HK-2 (cell line): ENCODE data around the gene RSPO4.

Experiments
- DNase-seq: peaks from one replicate; pipeline ENCODE4 v3.0.0-alpha.2; 2018; ENCODE audit not compliant: unreplicated experiment

Gene RSPO4

DNA sequence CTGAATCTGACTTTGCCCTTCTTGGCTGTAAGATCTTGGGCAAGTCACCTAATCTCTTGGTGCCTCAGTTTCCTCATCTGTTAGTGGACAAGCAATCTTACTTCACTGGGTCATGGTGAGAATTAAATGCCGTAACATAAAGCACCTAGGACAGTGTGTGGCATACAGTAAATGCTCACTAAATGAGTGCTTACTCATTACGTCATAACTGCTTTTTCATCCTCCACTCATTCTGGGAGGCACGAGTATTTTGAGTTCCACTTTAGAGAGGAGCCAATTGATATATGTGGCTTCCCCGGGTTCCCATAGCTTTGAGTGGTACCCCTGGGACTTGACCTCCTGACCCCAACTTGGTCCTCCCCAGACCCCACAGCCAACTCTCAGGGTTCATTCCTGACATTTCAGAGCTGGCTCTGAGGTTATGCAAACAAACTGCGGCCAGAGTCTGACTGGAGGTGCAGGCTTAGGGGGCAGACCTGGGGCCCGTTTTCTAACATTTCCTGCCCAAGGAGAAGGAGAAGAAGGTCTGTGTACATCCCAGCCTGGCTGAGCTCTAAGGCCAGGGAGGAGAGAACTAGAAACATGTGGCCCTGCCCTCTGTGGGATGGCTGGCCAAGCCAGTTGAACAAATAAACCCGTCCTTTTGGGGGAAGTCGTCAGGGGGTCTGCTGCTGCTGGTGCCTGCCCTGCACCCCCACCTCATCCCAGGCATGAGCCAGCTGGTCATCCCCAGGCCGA, 91.8 kb downstream of the RSPO4 start:
- DNase-seq = no peak

DNA sequence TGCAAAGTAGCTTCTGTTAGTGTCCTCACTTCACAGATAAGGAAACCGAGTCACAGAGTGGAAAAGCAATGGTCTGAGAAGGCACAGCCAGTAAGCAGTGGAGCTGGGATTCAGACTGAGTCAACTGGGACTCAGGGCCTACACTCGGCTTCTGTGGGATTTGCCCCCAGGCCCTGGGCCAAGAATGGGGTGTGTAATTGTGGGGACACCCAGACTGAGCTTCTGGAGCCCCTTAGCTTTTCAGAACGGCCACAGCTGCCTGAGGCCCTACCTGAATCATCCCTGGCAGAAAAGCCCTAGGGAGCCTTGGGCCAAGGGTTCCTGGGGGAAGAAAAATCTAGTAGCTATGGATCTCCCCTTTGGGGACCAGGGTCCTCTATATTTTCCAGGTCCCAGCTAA, 92.5 kb downstream of the RSPO4 start:
- DNase-seq = no peak
